Erythroblast (primary cell): ENCODE data around the gene DAPK2.

ENCODE experiments used
- GATA1 ChIP-seq: IDR thresholded peaks from 2 replicates; pipeline ENCODE4 v1.6.1; 2011; ENCODE audit warnings: low read depth, mild to moderate bottlenecking, control low read depth, low read length, moderate library complexity
- POLR2A ChIP-seq: IDR thresholded peaks from 2 replicates; pipeline ENCODE4 v1.6.1; 2011; ENCODE audit warnings: mild to moderate bottlenecking, low read length

DNA sequence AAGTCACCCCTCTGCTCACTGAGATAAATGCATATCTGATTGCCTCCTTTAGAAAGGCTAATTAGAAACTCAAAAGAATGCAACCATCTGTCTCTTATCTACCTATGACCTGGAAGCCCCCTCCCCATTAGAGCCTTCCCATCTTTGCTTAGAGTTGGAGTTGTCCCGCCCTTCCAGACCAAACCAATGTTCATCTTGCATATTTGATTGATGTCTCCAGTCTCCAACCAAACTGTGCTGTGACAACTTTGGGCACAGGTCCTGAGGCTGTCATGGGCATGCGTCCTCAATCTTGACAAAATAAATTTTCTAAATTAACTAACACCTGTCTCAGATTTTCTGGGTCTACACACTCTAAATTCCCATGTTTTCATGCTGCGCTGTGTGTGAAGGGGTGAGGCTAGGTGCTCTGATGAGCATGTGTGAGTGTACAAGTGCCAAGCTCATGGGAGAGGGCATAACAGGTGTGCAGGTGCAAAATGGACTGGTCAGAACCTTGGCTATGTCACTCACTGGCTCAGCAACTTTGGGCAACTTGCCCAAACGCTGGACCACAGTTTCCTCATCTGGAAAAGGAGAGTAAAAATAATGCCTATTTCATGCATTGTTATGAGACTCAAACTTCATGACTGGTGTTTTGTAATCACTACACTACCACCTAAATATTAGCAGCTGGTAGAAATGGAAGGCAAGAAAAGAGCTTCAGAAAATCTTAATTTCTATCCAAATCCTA, 7.2 kb downstream of the DAPK2 start:
- no peak for TF ChIP-seq POLR2A
- no peak for TF ChIP-seq GATA1
